ENCODE results near the gene VOPP1.

The VOPP1 gene

DNA sequence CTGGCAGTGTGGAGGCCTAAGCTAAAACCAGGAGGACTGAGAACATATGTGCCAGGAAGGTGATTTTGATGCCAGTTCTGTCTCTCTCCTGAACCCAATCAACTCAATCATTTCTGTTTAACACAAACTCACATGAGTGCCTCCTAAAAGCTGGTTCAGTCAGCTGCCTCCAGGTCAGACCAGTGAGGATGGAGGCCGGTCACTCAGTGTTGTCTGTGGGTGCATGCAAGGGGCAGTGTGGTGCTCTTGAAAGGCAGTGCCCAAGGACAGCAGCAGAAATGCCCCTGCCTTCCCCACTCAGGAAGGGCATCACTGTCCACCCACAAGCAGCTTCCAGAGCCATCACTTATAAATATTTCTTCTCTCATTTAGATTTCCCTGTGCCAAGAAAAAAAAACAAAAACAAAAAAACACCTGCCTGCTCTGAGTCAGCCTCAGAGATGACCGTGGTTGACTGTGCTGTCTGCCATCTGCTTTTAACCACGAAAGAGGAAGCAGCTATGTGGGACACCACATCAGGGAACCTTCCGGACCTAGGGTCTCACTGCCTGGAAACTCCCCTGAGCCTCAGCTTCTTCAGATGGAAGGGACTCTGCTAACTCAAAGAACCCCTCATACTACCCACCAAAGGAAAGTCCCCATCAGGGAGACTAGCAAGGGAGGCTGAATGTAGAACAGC is 39.1 kb downstream of the VOPP1 start:
- no peak for TF ChIP-seq CTCF (IDR thresholded peaks at IDR 0.05; ENCODE audit: low read depth, low read length, missing control alignments)
- peak; percentile 95 for DNase-seq (ENCODE audit: low read depth)
- H3K4me3 ChIP-seq (ENCODE audit: low read depth, low read length) = peak overlapping the region; percentile 37

- DNase-seq (ENCODE audit: low read depth) = peak; percentile 78
- no peak overlapping the region; the same call in 1 of the 2 replicates for H3K4me3 ChIP-seq (ENCODE audit: low read depth, low read length)
- no peak for TF ChIP-seq CTCF (IDR thresholded peaks at IDR 0.05; ENCODE audit: low read depth, low read length, missing control alignments)
Measured at GRCh38 chr7:55532150-55532917, 40.0 kb downstream of the VOPP1 start.

GRCh38 chr7:55531536-55531935 is 40.8 kb downstream of the VOPP1 start:
- no peak for TF ChIP-seq CTCF (IDR thresholded peaks at IDR 0.05; ENCODE audit: low read depth, low read length, missing control alignments)
- no peak for DNase-seq (ENCODE audit: low read depth)
- no peak overlapping the region; the same call in 1 of the 2 replicates for H3K4me3 ChIP-seq (ENCODE audit: low read depth, low read length)

DNA sequence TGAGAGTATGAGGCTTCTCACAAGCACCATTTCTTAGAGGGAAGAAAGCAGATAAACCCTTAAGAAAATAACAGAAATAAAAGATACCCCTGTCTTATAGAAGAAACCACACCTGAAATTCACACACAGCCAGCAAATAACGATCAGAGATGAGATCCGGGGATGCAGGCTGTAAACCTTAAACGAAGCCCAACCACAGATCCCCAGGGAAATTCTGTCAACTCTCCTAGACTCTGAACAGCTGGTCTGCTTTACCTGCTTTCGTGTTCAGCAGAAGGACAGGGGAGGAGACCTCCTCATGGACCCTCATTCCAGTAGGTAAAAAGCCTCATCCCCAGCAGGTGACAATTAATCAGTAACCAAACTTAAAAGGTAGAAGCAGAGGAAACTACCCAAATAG is 45.0 kb downstream of the VOPP1 start:
- DNase-seq (ENCODE audit: low read depth) = no peak
- no peak for TF ChIP-seq CTCF (IDR thresholded peaks at IDR 0.05; ENCODE audit: low read depth, low read length, missing control alignments)
- H3K4me3 ChIP-seq (ENCODE audit: low read depth, low read length) = no peak overlapping the region; the same call in 1 of the 2 replicates

DNA sequence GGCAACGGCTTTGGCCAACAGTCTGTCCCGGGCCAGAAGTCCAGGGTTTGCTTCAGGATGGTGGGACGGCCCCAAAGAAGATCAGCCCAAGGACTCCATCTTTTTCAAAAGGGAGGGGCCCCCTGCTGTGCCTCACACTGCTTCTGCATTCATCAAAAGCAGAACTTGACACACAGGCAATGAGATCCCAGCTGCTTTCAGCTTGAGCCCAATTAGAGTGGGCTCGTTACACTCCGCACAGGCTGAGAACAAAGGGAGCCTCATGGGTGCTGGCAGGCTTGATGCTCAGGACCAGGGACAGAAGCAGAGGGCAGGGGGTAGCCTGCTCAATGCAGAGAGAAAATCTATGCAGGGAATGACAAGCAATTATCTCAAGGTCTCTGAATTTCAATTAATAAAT is 45.5 kb downstream of the VOPP1 start:
- no peak for TF ChIP-seq CTCF (IDR thresholded peaks at IDR 0.05; ENCODE audit: low read depth, low read length, missing control alignments)
- DNase-seq (ENCODE audit: low read depth) = no peak
- H3K4me3 ChIP-seq (ENCODE audit: low read depth, low read length) = no peak overlapping the region

DNA sequence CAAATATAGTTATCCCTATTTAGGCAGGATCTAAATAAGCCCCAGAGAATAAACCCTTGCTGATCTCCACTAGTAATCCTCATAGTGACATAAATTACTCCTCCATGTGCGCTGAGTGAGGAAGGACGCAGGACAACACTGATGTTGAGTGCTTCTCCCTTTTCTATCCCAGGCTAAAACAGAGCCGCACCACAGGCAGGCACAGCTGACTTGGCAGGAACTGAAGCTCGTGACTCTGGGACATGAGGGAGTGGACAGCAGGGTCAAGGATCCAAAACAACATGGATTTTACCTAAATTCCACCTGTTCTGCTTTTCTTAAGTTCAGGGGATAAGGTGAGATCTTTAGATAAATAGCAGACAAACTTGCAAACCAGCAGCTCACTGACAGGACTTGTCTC is 46.0 kb downstream of the VOPP1 start:
- no peak overlapping the region for H3K4me3 ChIP-seq (ENCODE audit: low read depth, low read length)
- no peak for TF ChIP-seq CTCF (IDR thresholded peaks at IDR 0.05; ENCODE audit: low read depth, low read length, missing control alignments)
- DNase-seq (ENCODE audit: low read depth) = no peak
